Adrenal gland (tissue), 12 donors: ENCODE data around the gene MOV10. TPM values are rescaled to one million over a fixed set of nuclear protein-coding genes. Genes with fewer than 3 reads are reported as not detected.

Experiments
- DNase-seq, 7 donors: peaks; one replicate each; pipeline ENCODE4 v3.0.0-alpha.2; 2019 to 2020
- H3K27ac ChIP-seq, 5 donors: fragments of 200-600 bp; sonication (generic) in 4 of 5; 1 replicate in 3 of 5; 2 replicates in 2 of 5; pipeline versions ENCODE4 v1.5.1 to v1.8.0; 2016 to 2020; ENCODE audit warnings: mild to moderate bottlenecking in 1 of 5
- H3K27me3 ChIP-seq: fragments of 200-600 bp; 2 replicates; pipeline ENCODE4 v1.8.0; 2021
- H3K36me3 ChIP-seq, 2 donors: fragments of 200-600 bp; replicated peaks in 1 of 2; 1 replicate in 1 of 2; 2 replicates in 1 of 2; pipeline versions ENCODE4 v1.5.1 to v1.8.0; 2018 to 2022
- H3K4me1 ChIP-seq, 2 donors: fragments of 200-600 bp; replicated peaks in 1 of 2; 1 replicate in 1 of 2; 2 replicates in 1 of 2; pipeline versions ENCODE4 v1.5.1 to v1.8.0; 2018 to 2021
- H3K4me3 ChIP-seq, 4 donors: fragments of 200-600 bp; sonication (generic) in 3 of 4; one replicate each; pipeline ENCODE4 v1.5.1; 2016 to 2018
- H3K9me3 ChIP-seq, 3 donors: fragments of 200-600 bp; sonication (generic) in 1 of 3; replicated peaks in 1 of 3; 1 replicate in 2 of 3; 2 replicates in 1 of 3; pipeline versions ENCODE4 v1.5.1 to v1.8.0; 2016 to 2021
- CTCF ChIP-seq, 6 experiments: fragments of 450-650 bp in 4 of 6; fragments of 200-600 bp in 2 of 6; sonication (generic) in 1 of 6; IDR thresholded peaks; 1 replicate in 5 of 6; 2 replicates in 1 of 6; pipeline versions ENCODE4 v1.5.1 to v1.8.0; 2016 to 2021; ENCODE audit warnings: antibody characterized with exemption in 6 of 6, mild to moderate bottlenecking in 2 of 6, moderate library complexity in 1 of 6
- POLR2A ChIP-seq, 2 donors: fragments of 450-650 bp; IDR thresholded peaks; one replicate each; pipeline ENCODE4 v1.6.1; 2017; ENCODE audit warnings: antibody characterized with exemption in 2 of 2, mild to moderate bottlenecking in 2 of 2, moderate library complexity in 1 of 2
- WGBS, 4 donors: extraction: QIAGEN DNeasy Blood & Tissue Kit in 2 of 4; methylation state at CpG; one replicate each; pipeline versions ENCODE4 v1.1.5 to v1.1.7; 2013 to 2017; 5-methylcytosine and 5-hydroxymethylcytosine counted together
- intact Hi-C, 2 donors: fragments of 100-400 bp; cut with DNase I; formaldehyde crosslinking; loops; one replicate each; pipeline versions ENCODE4 v1.14.1 to v1.15.0; 2022 to 2023
- polyA plus RNA-seq, 3 donors: library from polyadenylated mRNA; stranded (reverse); fragments of 200-250 nt in 2 of 3; fragments of 350-450 nt in 1 of 3; fragmentation: Illumina TruSeq in 1 of 3; extraction: RNeasy Lipid Tissue Mini Kit (QIAGEN cat#74804) in 1 of 3; gene quantifications; one replicate each; pipeline ENCODE4 v1.2.3, GENCODE V29; 2013 to 2014
- total RNA-seq, 9 donors: library from RNA; depleted of rRNA in 4 of 9; stranded (reverse); fragments of >200 nt in 4 of 9; fragments of 120-200 nt in 1 of 9; fragmentation: NEBNext Ultra II Directional in 1 of 9; extraction: Animal tissue kit (Norgen Biotek cat#: 25700) in 1 of 9; gene quantifications; one replicate each; pipeline versions ENCODE4 v1.1.0 to v1.2.4, GENCODE V29; 2013 to 2023
- donor health status: healthy with polysubstance abuse.
- donor health status: Bipolar disorder and iron deficiency.
- donor health status: DM: yes; HTN: yes; CAD: no.
- donor health status: DM: no; HTN: no; CAD: no.
- donor health status: DM: no; HTN: no; CAD: no.
- donor health status: DM: yes; HTN: yes; CAD: no.

Gene MOV10
- total and polyA plus RNA-seq, 12 donors: 39.1 to 372 (median 70.5) TPM

DNA sequence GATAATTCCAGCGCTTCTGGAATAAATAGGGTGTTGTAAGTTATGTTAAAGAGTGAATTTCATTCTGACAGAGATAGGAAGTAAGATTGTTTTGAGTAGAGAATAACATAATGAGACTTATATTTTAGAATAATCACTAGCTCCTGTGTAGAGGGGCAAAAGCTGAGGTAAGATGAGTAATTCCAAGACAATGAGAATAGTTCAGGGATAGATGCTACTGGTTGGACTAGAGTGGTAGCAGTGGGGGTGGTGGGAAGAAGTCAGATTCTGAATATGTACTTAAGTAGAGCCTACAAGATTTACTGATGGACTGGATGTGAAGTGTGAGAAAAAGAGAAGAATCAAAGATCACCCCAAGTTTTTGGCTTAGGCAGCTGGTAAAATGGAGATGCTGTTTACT, 23.3 kb upstream of the MOV10 start:
- H3K4me1 ChIP-seq: peaks cover 0 to 10% of the 10 kb centered on the region in 2 donors
- no peak for TF ChIP-seq POLR2A (IDR thresholded peaks at IDR 0.05)
- TF ChIP-seq CTCF (IDR thresholded peaks at IDR 0.05): no peak
- H3K4me3 ChIP-seq: no peak overlapping the region
- WGBS, 4 donors: 93 to 100% (median 99%) methylated on average over 1 of the region's 1 CpG
- H3K27ac ChIP-seq: no peak overlapping the region
- H3K27me3 ChIP-seq: no peaks in the 10 kb centered on the region
- DNase-seq: no peak
- intact Hi-C loops: no loop called here
- no peaks in the 10 kb centered on the region for H3K9me3 ChIP-seq
- peaks cover 0 to 22% of the 10 kb centered on the region in 2 donors for H3K36me3 ChIP-seq

DNA sequence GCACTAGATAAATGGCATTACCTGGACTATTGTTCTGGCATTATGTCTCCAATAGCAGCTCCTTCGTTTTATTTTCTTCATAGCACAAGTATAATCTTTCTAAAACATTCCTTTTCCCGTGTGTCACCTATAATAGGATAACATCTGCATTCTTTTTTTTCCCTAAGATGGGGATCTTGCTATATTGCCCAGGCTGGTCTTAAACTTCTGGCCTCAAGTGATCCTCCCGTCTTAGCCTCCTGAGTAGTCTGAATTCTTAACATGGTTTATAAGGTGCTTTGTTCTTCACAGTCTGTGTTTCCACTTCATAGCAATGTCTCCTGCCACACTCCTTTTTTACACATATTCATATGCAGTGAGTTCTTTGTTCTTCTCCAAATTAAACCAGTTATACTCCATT, 8.6 kb upstream of the MOV10 start:
- H3K9me3 ChIP-seq: no peaks in the 10 kb centered on the region
- no peak for TF ChIP-seq CTCF (IDR thresholded peaks at IDR 0.05)
- no peak for TF ChIP-seq POLR2A (IDR thresholded peaks at IDR 0.05)
- H3K4me1 ChIP-seq: no peaks in the 10 kb centered on the region
- WGBS, 4 donors: 81 to 95% (median 89%) methylated on average over 3 of the region's 3 CpGs
- intact Hi-C loops: no loop called here
- H3K27ac ChIP-seq: no peak overlapping the region
- H3K36me3 ChIP-seq: peaks cover 0 to 80% of the 10 kb centered on the region in 2 donors
- H3K4me3 ChIP-seq: no peak overlapping the region
- DNase-seq: no peak
- H3K27me3 ChIP-seq: no peaks in the 10 kb centered on the region

DNA sequence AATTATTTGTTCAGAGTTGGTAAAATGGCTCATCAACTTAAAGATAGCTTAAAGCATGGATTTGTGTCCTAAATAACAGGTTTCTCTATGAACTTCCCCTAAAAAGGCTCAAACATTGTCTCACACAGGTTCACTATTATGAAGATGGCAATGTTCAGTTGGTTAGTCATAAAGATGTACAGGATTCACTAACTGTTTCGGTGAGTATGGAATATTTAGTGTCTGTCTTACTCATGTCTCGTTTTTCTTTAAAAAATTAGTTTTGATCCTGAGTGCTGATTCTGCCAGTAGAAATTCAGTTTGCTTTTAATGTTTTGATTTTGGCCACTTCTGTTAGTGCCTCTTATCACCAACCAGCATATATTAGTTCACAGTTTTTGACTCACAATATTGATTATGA, 7.5 kb upstream of the MOV10 start:
- intact Hi-C loops: no loop called here
- 80 to 93% (median 88%) methylated on average over 2 of the region's 2 CpGs for WGBS, 4 donors
- Histone ChIP-seq H3K9me3 (no peaks in the 10 kb centered on the region), H3K27ac (no peak overlapping the region), H3K4me3 (no peak overlapping the region), H3K4me1 (no peaks in the 10 kb centered on the region), H3K27me3 (no peaks in the 10 kb centered on the region), H3K36me3 (peaks cover 0 to 78% of the 10 kb centered on the region in 2 donors)
- TF ChIP-seq CTCF (IDR thresholded peaks at IDR 0.05) (no peak), POLR2A (IDR thresholded peaks at IDR 0.05) (no peak)
- DNase-seq: no peak

- Histone ChIP-seq H3K4me1 (peaks cover 19 to 31% of the 10 kb centered on the region in 2 donors), H3K27ac (peak overlapping the region in 1 of 5 donors; percentile 4), H3K27me3 (no peaks in the 10 kb centered on the region), H3K9me3 (no peaks in the 10 kb centered on the region), H3K4me3 (no peak overlapping the region), H3K36me3 (peaks cover 0 to 50% of the 10 kb centered on the region in 2 donors)
- DNase-seq: no peak
- intact Hi-C loops: loop anchor here in 1 of 2 donors (5.0 kb wide), 1 partner anchor 35 kb away; the partner anchor contains the start of gene RHOC
- 67 to 80% (median 71%) methylated on average over 2 of the region's 2 CpGs for WGBS, 4 donors
- no peak for TF ChIP-seq CTCF (IDR thresholded peaks at IDR 0.05)
- TF ChIP-seq POLR2A (IDR thresholded peaks at IDR 0.05): no peak
Measured at GRCh38 chr1:112672009-112672408, 2.5 kb upstream of the MOV10 start.
